Measurements from ENCODE around the gene CBARP. TPM values are rescaled to one million over a fixed set of nuclear protein-coding genes. Genes with fewer than 3 reads are reported as not detected.

CBARP gene
- total and polyA plus RNA-seq, 9 of the 15 experiments (the other 6 are each of a cell fraction or from before 2014, with no cell fraction given) = 0.03 to 8.9 (median 1.2) TPM; not detected in 1

DNA sequence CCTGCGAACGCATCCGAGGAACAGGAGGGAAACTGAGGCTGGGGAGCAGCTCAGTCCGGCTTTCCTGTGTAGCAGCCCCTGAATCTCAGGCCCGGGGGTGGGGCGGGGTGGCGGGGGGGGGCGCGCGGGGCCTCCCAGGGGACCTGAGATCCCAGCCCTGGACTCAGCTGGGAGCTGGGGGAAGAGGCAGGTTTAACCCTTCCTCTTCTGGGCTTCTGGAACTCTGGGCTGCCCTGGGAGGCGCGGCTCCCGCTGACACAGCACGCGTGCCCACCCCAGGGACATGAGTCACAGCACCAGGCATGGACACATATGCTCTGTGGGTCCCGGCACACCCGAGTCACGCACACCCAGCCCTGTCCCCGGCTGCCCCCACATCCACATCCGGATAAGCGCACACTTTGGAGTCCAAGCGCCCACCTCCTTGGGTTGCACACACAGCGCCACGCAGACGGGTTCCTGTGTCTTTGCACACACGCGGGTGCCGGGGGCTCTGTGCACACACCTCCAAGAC lies 27.9 kb upstream of the CBARP start:
- H3K9me3 ChIP-seq (replicated peaks; ENCODE audit: control insufficient read depth, insufficient read depth, low read depth, low read length) = no peaks in the 10 kb centered on the region
- H3K4me2 ChIP-seq (ENCODE audit: insufficient read depth, low read length) = peak overlapping the region; percentile 76
- peaks cover 10% of the 10 kb centered on the region; the same call in 2 of the 3 replicates for H3K36me3 ChIP-seq (ENCODE audit: control insufficient read depth, insufficient read depth, low read length)
- BruUV-seq (replicated peaks) = no TSS peak
- no peaks in the 10 kb centered on the region for H3K9me1 ChIP-seq (ENCODE audit: control insufficient read depth, insufficient read depth, low read length)
- peak overlapping the region; percentile 36 to 87; a peak in 3 of 4 replicates for H3K9ac ChIP-seq (ENCODE audit: insufficient read depth in 1 of 2, low read depth in 2 of 2, low read length in 2 of 2)
- ChIA-PET POLR2A (interaction anchor here (0.6 to 2.3 kb wide), 4 partner anchors 9 to 267 kb away, joined by 3 to 11 read pairs (median 7); no protein-coding TSS in a partner anchor), CTCF (ENCODE audit: low intra/inter-chr PET ratio) (interaction anchor here (1.3 to 3.3 kb wide), 2 partner anchors 13 to 22 kb away, joined by 5 to 51 read pairs; no protein-coding TSS in a partner anchor)
- FAIRE-seq (no peak), ATAC-seq (no peak), DNase-seq (ENCODE audit: extremely low read depth in 1 of 4, low spot score in 3 of 4) (peak in 1 of 4 experiments; percentile 47)
- peaks cover 55 to 94% of the 10 kb centered on the region in 2 experiments for H3K4me1 ChIP-seq (replicated peaks in 1 of 2; ENCODE audit: control insufficient read depth in 2 of 2, insufficient read depth in 2 of 2, low read length in 2 of 2)
- intact Hi-C loops (cut with micrococcal nuclease) (loop anchor here (1.0 kb wide), 2 partner anchors 16 to 21 kb away; no protein-coding TSS in a partner anchor), in situ Hi-C loops (cut with MboI) (no loop called here)
- H3K4me3 ChIP-seq = peak overlapping the region; percentile 59
- H3K79me2 ChIP-seq (ENCODE audit: control insufficient read depth, insufficient read depth, low read length) = peaks cover 29% of the 10 kb centered on the region
- no peaks in the 10 kb centered on the region for H3K27me3 ChIP-seq (ENCODE audit: control insufficient read depth in 2 of 2, insufficient read depth in 2 of 2, low read length in 2 of 2)
- H2AFZ ChIP-seq (ENCODE audit: low read depth, low read length) = peak overlapping the region; percentile 80
- H3K27ac ChIP-seq (ENCODE audit: extremely low read depth, low read depth, low read length) = peak overlapping the region; percentile 58; the same call in 2 of the 3 replicates
- peaks cover 9% of the 10 kb centered on the region for H4K20me1 ChIP-seq (replicated peaks; ENCODE audit: control insufficient read depth, insufficient read depth, low read length)
- WGBS (ENCODE audit: insufficient coverage, low coverage, missing lambda C conversion rate) = 10% methylated on average over 19 of the region's 28 CpGs
- TF ChIP-seq, protein P1, sequence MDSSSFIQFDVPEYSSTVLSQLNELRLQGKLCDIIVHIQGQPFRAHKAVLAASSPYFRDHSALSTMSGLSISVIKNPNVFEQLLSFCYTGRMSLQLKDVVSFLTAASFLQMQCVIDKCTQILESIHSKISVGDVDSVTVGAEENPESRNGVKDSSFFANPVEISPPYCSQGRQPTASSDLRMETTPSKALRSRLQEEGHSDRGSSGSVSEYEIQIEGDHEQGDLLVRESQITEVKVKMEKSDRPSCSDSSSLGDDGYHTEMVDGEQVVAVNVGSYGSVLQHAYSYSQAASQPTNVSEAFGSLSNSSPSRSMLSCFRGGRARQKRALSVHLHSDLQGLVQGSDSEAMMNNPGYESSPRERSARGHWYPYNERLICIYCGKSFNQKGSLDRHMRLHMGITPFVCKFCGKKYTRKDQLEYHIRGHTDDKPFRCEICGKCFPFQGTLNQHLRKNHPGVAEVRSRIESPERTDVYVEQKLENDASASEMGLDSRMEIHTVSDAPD (CRISPR knock-in tag; IDR thresholded peaks at IDR 0.05) = no peak
- TF ChIP-seq NUFIP1 (IDR thresholded peaks at IDR 0.05; ENCODE audit: partially characterized antibody) (no peak), TCF3 (CRISPR knock-in tag; IDR thresholded peaks at IDR 0.05) (no peak), MYC (IDR thresholded peaks at IDR 0.05; ENCODE audit: low read depth, low read length) (no peak), MYC (CRISPR knock-in tag; IDR thresholded peaks at IDR 0.05; ENCODE audit: borderline replicate concordance, low read depth) (no peak), GATAD2B (IDR thresholded peaks at IDR 0.05; ENCODE audit: borderline replicate concordance) (0 out of 2 replicates have a peak, but pooled peaks have one; percentile 40), KLF10 (CRISPR knock-in tag; IDR thresholded peaks at IDR 0.05) (no peak), ILF3 (IDR thresholded peaks at IDR 0.05; ENCODE audit: borderline replicate concordance) (no peak), GTF2F1 (IDR thresholded peaks at IDR 0.05; ENCODE audit: low read depth, low read length) (no peak), POU5F1 (IDR thresholded peaks at IDR 0.05; ENCODE audit: borderline replicate concordance, low read depth, low read length, partially characterized antibody) (no peak)
- TF ChIP-seq, protein P2, sequence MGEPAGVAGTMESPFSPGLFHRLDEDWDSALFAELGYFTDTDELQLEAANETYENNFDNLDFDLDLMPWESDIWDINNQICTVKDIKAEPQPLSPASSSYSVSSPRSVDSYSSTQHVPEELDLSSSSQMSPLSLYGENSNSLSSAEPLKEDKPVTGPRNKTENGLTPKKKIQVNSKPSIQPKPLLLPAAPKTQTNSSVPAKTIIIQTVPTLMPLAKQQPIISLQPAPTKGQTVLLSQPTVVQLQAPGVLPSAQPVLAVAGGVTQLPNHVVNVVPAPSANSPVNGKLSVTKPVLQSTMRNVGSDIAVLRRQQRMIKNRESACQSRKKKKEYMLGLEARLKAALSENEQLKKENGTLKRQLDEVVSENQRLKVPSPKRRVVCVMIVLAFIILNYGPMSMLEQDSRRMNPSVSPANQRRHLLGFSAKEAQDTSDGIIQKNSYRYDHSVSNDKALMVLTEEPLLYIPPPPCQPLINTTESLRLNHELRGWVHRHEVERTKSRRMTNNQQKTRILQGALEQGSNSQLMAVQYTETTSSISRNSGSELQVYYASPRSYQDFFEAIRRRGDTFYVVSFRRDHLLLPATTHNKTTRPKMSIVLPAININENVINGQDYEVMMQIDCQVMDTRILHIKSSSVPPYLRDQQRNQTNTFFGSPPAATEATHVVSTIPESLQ (CRISPR knock-in tag; IDR thresholded peaks at IDR 0.05) = no peak
- TF ChIP-seq, protein P3, sequence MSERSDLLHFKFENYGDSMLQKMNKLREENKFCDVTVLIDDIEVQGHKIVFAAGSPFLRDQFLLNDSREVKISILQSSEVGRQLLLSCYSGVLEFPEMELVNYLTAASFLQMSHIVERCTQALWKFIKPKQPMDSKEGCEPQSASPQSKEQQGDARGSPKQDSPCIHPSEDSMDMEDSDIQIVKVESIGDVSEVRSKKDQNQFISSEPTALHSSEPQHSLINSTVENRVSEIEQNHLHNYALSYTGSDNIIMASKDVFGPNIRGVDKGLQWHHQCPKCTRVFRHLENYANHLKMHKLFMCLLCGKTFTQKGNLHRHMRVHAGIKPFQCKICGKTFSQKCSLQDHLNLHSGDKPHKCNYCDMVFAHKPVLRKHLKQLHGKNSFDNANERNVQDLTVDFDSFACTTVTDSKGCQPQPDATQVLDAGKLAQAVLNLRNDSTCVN (CRISPR knock-in tag; IDR thresholded peaks at IDR 0.05) = no peak
- TF ChIP-seq, protein P4, sequence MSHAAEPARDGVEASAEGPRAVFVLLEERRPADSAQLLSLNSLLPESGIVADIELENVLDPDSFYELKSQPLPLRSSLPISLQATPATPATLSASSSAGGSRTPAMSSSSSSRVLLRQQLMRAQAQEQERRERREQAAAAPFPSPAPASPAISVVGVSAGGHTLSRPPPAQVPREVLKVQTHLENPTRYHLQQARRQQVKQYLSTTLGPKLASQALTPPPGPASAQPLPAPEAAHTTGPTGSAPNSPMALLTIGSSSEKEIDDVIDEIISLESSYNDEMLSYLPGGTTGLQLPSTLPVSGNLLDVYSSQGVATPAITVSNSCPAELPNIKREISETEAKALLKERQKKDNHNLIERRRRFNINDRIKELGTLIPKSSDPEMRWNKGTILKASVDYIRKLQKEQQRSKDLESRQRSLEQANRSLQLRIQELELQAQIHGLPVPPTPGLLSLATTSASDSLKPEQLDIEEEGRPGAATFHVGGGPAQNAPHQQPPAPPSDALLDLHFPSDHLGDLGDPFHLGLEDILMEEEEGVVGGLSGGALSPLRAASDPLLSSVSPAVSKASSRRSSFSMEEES (CRISPR knock-in tag; IDR thresholded peaks at IDR 0.05) = no peak
- TF ChIP-seq, protein P5, sequence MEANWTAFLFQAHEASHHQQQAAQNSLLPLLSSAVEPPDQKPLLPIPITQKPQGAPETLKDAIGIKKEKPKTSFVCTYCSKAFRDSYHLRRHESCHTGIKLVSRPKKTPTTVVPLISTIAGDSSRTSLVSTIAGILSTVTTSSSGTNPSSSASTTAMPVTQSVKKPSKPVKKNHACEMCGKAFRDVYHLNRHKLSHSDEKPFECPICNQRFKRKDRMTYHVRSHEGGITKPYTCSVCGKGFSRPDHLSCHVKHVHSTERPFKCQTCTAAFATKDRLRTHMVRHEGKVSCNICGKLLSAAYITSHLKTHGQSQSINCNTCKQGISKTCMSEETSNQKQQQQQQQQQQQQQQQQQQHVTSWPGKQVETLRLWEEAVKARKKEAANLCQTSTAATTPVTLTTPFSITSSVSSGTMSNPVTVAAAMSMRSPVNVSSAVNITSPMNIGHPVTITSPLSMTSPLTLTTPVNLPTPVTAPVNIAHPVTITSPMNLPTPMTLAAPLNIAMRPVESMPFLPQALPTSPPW (CRISPR knock-in tag; IDR thresholded peaks at IDR 0.05) = no peak

All from K562 (cell line).